ENCODE results near the gene PLBD2.

The PLBD2 gene

GRCh38 chr12:113333877-113334785 lies 24.3 kb upstream of the PLBD2 start:
- Histone ChIP-seq H3K4me3 (ENCODE audit: low read length, poor library complexity, severe bottlenecking) (peak overlapping the region; percentile 78), H3K4me2 (ENCODE audit: low read depth, low read length, poor library complexity, severe bottlenecking) (peak overlapping the region; percentile 72), H3K9me2 (replicated peaks; ENCODE audit: low read depth, low read length) (no peaks in the 10 kb centered on the region), H3K4me1 (ENCODE audit: insufficient read depth, low read length, poor library complexity, severe bottlenecking) (peaks cover 7% of the 10 kb centered on the region), H3K9ac (ENCODE audit: low read depth, low read length, poor library complexity, severe bottlenecking) (peak overlapping the region; percentile 63), H3F3A (ENCODE audit: low read depth) (no peaks in the 10 kb centered on the region), H3K79me2 (ENCODE audit: insufficient read depth, low read length) (0 out of 2 replicates have a peak, but pooled peaks cover 4% of the 10 kb centered on the region), H3K36me3 (ENCODE audit: insufficient read depth, low read length) (no peaks in the 10 kb centered on the region), H2AFZ (ENCODE audit: low read length) (peak overlapping the region; percentile 53; the same call in 1 of the 2 replicates), H3K9me3 (ENCODE audit: insufficient read depth, low read depth, low read length) (no peaks in the 10 kb centered on the region), H3K27me3 (ENCODE audit: insufficient read depth, low read length, poor library complexity, severe bottlenecking) (no peaks in the 10 kb centered on the region), H4K20me1 (ENCODE audit: insufficient read depth, low read length, poor library complexity, severe bottlenecking) (no peaks in the 10 kb centered on the region)
- TF ChIP-seq CTCF (conservative IDR thresholded peaks at IDR 0.05; ENCODE audit: low read length) = no peak
- no peak for TF ChIP-seq EZH2phosphoT487 (IDR thresholded peaks at IDR 0.05; ENCODE audit: borderline replicate concordance)

- Histone ChIP-seq H3K4me1 (ENCODE audit: insufficient read depth, low read length, poor library complexity, severe bottlenecking) (peaks cover 7% of the 10 kb centered on the region), H3K36me3 (ENCODE audit: insufficient read depth, low read length) (no peaks in the 10 kb centered on the region), H3K79me2 (ENCODE audit: insufficient read depth, low read length) (0 out of 2 replicates have a peak, but pooled peaks cover 4% of the 10 kb centered on the region), H3K4me3 (ENCODE audit: low read length, poor library complexity, severe bottlenecking) (peak within 1 kb of the TSS; percentile 78), H2AFZ (ENCODE audit: low read length) (peak within 1 kb of the TSS; percentile 89), H4K20me1 (ENCODE audit: insufficient read depth, low read length, poor library complexity, severe bottlenecking) (no peaks in the 10 kb centered on the region), H3K4me2 (ENCODE audit: low read depth, low read length, poor library complexity, severe bottlenecking) (peak within 1 kb of the TSS; percentile 72), H3K9me3 (ENCODE audit: insufficient read depth, low read depth, low read length) (no peaks in the 10 kb centered on the region), H3F3A (ENCODE audit: low read depth) (no peaks in the 10 kb centered on the region), H3K9me2 (replicated peaks; ENCODE audit: low read depth, low read length) (no peaks in the 10 kb centered on the region), H3K27me3 (ENCODE audit: insufficient read depth, low read length, poor library complexity, severe bottlenecking) (no peaks in the 10 kb centered on the region), H3K9ac (ENCODE audit: low read depth, low read length, poor library complexity, severe bottlenecking) (peak within 1 kb of the TSS; percentile 63)
- TF ChIP-seq CTCF (conservative IDR thresholded peaks at IDR 0.05; ENCODE audit: low read length) (no peak), EZH2phosphoT487 (IDR thresholded peaks at IDR 0.05; ENCODE audit: borderline replicate concordance) (no peak)
These were observed 23.4 kb upstream of the PLBD2 start, which contains the start of gene SLC8B1 for GRCh38 chr12:113334786-113335539. SLC8B1 (minus strand) TSS chr12:113335109; CDS start chr12:113332878, 2,231 bp downstream.

- Histone ChIP-seq H3K9me3 (ENCODE audit: insufficient read depth, low read depth, low read length) (no peaks in the 10 kb centered on the region), H3K79me2 (ENCODE audit: insufficient read depth, low read length) (0 out of 2 replicates have a peak, but pooled peaks cover 1% of the 10 kb centered on the region), H2AFZ (ENCODE audit: low read length) (no peak overlapping the region), H3K36me3 (ENCODE audit: insufficient read depth, low read length) (no peaks in the 10 kb centered on the region), H3K9ac (ENCODE audit: low read depth, low read length, poor library complexity, severe bottlenecking) (no peak overlapping the region), H4K20me1 (ENCODE audit: insufficient read depth, low read length, poor library complexity, severe bottlenecking) (no peaks in the 10 kb centered on the region), H3F3A (ENCODE audit: low read depth) (no peaks in the 10 kb centered on the region), H3K4me3 (ENCODE audit: low read length, poor library complexity, severe bottlenecking) (no peak overlapping the region), H3K4me2 (ENCODE audit: low read depth, low read length, poor library complexity, severe bottlenecking) (no peak overlapping the region), H3K4me1 (ENCODE audit: insufficient read depth, low read length, poor library complexity, severe bottlenecking) (peaks cover 2% of the 10 kb centered on the region), H3K9me2 (replicated peaks; ENCODE audit: low read depth, low read length) (no peaks in the 10 kb centered on the region), H3K27me3 (ENCODE audit: insufficient read depth, low read length, poor library complexity, severe bottlenecking) (no peaks in the 10 kb centered on the region)
- TF ChIP-seq CTCF (conservative IDR thresholded peaks at IDR 0.05; ENCODE audit: low read length) = no peak
- TF ChIP-seq EZH2phosphoT487 (IDR thresholded peaks at IDR 0.05; ENCODE audit: borderline replicate concordance) = no peak
These were observed 18.8 kb upstream of the PLBD2 start for GRCh38 chr12:113339540-113339939.

Data from Loucy (cell line).